ENCODE measurements around the gene NID1. TPM values are rescaled to one million over a fixed set of nuclear protein-coding genes. Genes with fewer than 3 reads are reported as not detected.

Gene NID1
- total RNA-seq, 1 donor from 2014 or later, result 45.0 TPM

GRCh38 chr1:235992868-235993267 is 72.0 kb downstream of the NID1 start:
- peaks cover 25% of the 10 kb centered on the region for H3K9me3 Mint-ChIP-seq
- no peaks in the 10 kb centered on the region for H3K27me3 Mint-ChIP-seq (ENCODE audit: low read depth)
- H3K36me3 Mint-ChIP-seq, result peaks cover 27% of the 10 kb centered on the region
- no peaks in the 10 kb centered on the region for H3K4me1 Mint-ChIP-seq
- TF ChIP-seq, protein P1, sequence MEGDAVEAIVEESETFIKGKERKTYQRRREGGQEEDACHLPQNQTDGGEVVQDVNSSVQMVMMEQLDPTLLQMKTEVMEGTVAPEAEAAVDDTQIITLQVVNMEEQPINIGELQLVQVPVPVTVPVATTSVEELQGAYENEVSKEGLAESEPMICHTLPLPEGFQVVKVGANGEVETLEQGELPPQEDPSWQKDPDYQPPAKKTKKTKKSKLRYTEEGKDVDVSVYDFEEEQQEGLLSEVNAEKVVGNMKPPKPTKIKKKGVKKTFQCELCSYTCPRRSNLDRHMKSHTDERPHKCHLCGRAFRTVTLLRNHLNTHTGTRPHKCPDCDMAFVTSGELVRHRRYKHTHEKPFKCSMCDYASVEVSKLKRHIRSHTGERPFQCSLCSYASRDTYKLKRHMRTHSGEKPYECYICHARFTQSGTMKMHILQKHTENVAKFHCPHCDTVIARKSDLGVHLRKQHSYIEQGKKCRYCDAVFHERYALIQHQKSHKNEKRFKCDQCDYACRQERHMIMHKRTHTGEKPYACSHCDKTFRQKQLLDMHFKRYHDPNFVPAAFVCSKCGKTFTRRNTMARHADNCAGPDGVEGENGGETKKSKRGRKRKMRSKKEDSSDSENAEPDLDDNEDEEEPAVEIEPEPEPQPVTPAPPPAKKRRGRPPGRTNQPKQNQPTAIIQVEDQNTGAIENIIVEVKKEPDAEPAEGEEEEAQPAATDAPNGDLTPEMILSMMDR (IDR thresholded peaks at IDR 0.05; ENCODE audit: unreplicated experiment), result no peak
- H3K27ac Mint-ChIP-seq, result no peak overlapping the region
- H3K4me3 Mint-ChIP-seq, result no peak overlapping the region
- DNase-seq (ENCODE audit: low spot score in 2 of 2, unreplicated experiment in 2 of 2), result no peak

DNA sequence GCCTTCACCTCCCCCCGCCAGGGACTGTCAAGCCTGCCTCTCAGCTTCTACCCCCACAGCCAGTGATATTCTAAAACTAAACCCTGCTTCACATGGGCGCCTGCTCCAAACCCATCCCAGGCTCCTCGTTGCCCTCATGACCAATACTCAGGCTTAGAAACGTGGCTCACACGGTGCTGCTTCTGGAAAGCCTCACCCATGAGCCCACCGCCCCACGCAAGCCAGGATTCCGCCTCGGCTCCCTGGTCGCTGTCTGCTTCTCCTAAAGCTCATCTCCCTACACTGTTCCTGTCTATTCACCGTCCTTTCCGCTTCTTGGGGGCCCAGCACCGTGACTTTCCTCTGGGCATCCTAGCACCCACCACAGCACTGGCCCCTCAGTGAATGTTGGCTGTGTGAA is 72.5 kb downstream of the NID1 start:
- TF ChIP-seq, protein P1 (IDR thresholded peaks at IDR 0.05; ENCODE audit: unreplicated experiment), result no peak
- H3K4me3 Mint-ChIP-seq, result no peak overlapping the region
- no peak overlapping the region for H3K27ac Mint-ChIP-seq
- H3K27me3 Mint-ChIP-seq (ENCODE audit: low read depth), result no peaks in the 10 kb centered on the region
- H3K36me3 Mint-ChIP-seq, result peaks cover 31% of the 10 kb centered on the region
- H3K9me3 Mint-ChIP-seq, result peaks cover 30% of the 10 kb centered on the region
- H3K4me1 Mint-ChIP-seq, result no peaks in the 10 kb centered on the region
- DNase-seq (ENCODE audit: low spot score in 2 of 2, unreplicated experiment in 2 of 2), result no peak

DNA sequence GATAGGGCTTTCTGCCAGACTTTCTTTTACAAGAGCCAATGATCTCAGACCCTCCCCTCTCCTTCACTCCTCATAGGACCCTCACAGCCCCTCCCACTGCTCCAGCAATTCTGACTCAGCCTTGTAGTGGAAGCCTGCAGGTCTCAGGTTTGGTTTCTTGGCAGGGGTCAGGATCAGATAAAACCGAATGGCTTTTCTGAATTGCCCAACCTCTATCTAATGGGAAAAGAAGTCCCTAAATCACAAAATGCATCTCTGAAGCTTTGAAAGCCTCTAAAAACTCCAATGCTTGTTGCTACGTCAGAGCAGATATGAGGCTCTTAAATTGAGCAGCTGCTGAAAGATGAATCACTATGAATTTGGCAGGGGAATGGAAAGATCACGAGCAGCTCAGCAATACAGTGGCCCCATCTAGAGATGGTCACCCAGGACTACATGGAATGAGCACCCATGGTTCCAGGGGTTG is 74.5 kb downstream of the NID1 start:
- TF ChIP-seq, protein P1 (IDR thresholded peaks at IDR 0.05; ENCODE audit: unreplicated experiment), result no peak
- H3K36me3 Mint-ChIP-seq, result peaks cover 31% of the 10 kb centered on the region
- H3K9me3 Mint-ChIP-seq, result peaks cover 31% of the 10 kb centered on the region
- H3K27ac Mint-ChIP-seq, result no peak overlapping the region
- no peak for DNase-seq (ENCODE audit: low spot score in 2 of 2, unreplicated experiment in 2 of 2)
- no peak overlapping the region for H3K4me3 Mint-ChIP-seq
- no peaks in the 10 kb centered on the region for H3K4me1 Mint-ChIP-seq
- H3K27me3 Mint-ChIP-seq (ENCODE audit: low read depth), result no peaks in the 10 kb centered on the region

- Mint-ChIP-seq H3K9me3 (peaks cover 31% of the 10 kb centered on the region), H3K27me3 (ENCODE audit: low read depth) (no peaks in the 10 kb centered on the region), H3K4me1 (peaks cover 3% of the 10 kb centered on the region), H3K36me3 (peaks cover 31% of the 10 kb centered on the region), H3K4me3 (no peak overlapping the region), H3K27ac (no peak overlapping the region)
- no peak for DNase-seq (ENCODE audit: low spot score in 2 of 2, unreplicated experiment in 2 of 2)
- TF ChIP-seq, protein P1 (IDR thresholded peaks at IDR 0.05; ENCODE audit: unreplicated experiment), result no peak
Observed at GRCh38 chr1:235989105-235989504, 75.8 kb downstream of the NID1 start.

DNA sequence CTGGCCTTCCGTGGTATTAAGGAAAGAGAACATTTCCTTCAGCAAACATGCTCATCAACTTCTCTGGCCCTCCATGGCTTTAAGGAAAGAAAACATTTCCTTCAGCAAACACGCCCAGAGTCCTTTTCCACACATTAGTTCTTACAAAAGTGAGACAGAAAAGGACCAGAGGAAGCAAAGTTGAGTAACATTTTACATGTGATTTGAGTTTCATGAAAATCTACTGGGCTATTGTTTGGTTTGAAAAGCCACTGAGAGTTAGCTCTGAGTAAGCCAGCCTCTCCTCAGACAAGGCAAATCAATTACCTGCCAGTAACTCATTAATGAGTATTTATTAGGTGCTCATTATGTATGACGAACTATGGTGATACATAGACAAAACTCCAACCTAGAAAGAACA is 78.0 kb downstream of the NID1 start:
- H3K4me1 Mint-ChIP-seq, result peaks cover 5% of the 10 kb centered on the region
- peaks cover 31% of the 10 kb centered on the region for H3K36me3 Mint-ChIP-seq
- DNase-seq (ENCODE audit: low spot score in 2 of 2, unreplicated experiment in 2 of 2), result no peak
- H3K9me3 Mint-ChIP-seq, result peaks cover 31% of the 10 kb centered on the region
- no peaks in the 10 kb centered on the region for H3K27me3 Mint-ChIP-seq (ENCODE audit: low read depth)
- no peak overlapping the region for H3K27ac Mint-ChIP-seq
- TF ChIP-seq, protein P1 (IDR thresholded peaks at IDR 0.05; ENCODE audit: unreplicated experiment), result no peak
- H3K4me3 Mint-ChIP-seq, result no peak overlapping the region

Data from mesothelial cell of epicardium (in vitro differentiated cells).